ENCODE results near the gene NSMCE1.

Gene NSMCE1

GRCh38 chr16:27195941-27196595, 72.5 kb downstream of the NSMCE1 start:
- Histone ChIP-seq H3K27me3 (ENCODE audit: control insufficient read depth, insufficient read depth, low read length, poor library complexity, severe bottlenecking) (no peaks in the 10 kb centered on the region), H3K4me3 (ENCODE audit: insufficient read depth, low read depth, low read length) (no peak overlapping the region), H3K27ac (ENCODE audit: insufficient read depth, low read depth, low read length, poor library complexity, severe bottlenecking) (no peak overlapping the region), H3K36me3 (ENCODE audit: control insufficient read depth, insufficient read depth, low read length) (no peaks in the 10 kb centered on the region), H3K4me1 (ENCODE audit: control insufficient read depth, insufficient read depth, low read length) (no peaks in the 10 kb centered on the region), H3K9me3 (ENCODE audit: control insufficient read depth, low read length) (no peaks in the 10 kb centered on the region)
- 86 to 94% methylated on average over 9 of the region's 9 CpGs for WGBS, 2 experiments

GRCh38 chr16:27195076-27195741, 73.4 kb downstream of the NSMCE1 start:
- 89 to 91% methylated on average over 6 of the region's 6 CpGs for WGBS, 2 experiments
- Histone ChIP-seq H3K27ac (ENCODE audit: insufficient read depth, low read depth, low read length, poor library complexity, severe bottlenecking) (no peak overlapping the region), H3K4me1 (ENCODE audit: control insufficient read depth, insufficient read depth, low read length) (no peaks in the 10 kb centered on the region), H3K36me3 (ENCODE audit: control insufficient read depth, insufficient read depth, low read length) (no peaks in the 10 kb centered on the region), H3K4me3 (ENCODE audit: insufficient read depth, low read depth, low read length) (no peak overlapping the region), H3K9me3 (ENCODE audit: control insufficient read depth, low read length) (no peaks in the 10 kb centered on the region), H3K27me3 (ENCODE audit: control insufficient read depth, insufficient read depth, low read length, poor library complexity, severe bottlenecking) (no peaks in the 10 kb centered on the region)

- no peaks in the 10 kb centered on the region for H3K27me3 ChIP-seq (ENCODE audit: control insufficient read depth, insufficient read depth, low read length, poor library complexity, severe bottlenecking)
- no peaks in the 10 kb centered on the region for H3K36me3 ChIP-seq (ENCODE audit: control insufficient read depth, insufficient read depth, low read length)
- no peak overlapping the region for H3K4me3 ChIP-seq (ENCODE audit: insufficient read depth, low read depth, low read length)
- no peaks in the 10 kb centered on the region for H3K4me1 ChIP-seq (ENCODE audit: control insufficient read depth, insufficient read depth, low read length)
- no peak overlapping the region for H3K27ac ChIP-seq (ENCODE audit: insufficient read depth, low read depth, low read length, poor library complexity, severe bottlenecking)
- WGBS, 2 experiments: 86 to 87% methylated on average over 6 of the region's 6 CpGs
- no peaks in the 10 kb centered on the region for H3K9me3 ChIP-seq (ENCODE audit: control insufficient read depth, low read length)
These were observed 75.1 kb downstream of the NSMCE1 start for GRCh38 chr16:27193300-27193990.

GRCh38 chr16:27191352-27191924, 77.1 kb downstream of the NSMCE1 start:
- Histone ChIP-seq H3K4me1 (ENCODE audit: control insufficient read depth, insufficient read depth, low read length) (no peaks in the 10 kb centered on the region), H3K36me3 (ENCODE audit: control insufficient read depth, insufficient read depth, low read length) (no peaks in the 10 kb centered on the region), H3K9me3 (ENCODE audit: control insufficient read depth, low read length) (no peaks in the 10 kb centered on the region), H3K4me3 (ENCODE audit: insufficient read depth, low read depth, low read length) (no peak overlapping the region), H3K27ac (ENCODE audit: insufficient read depth, low read depth, low read length, poor library complexity, severe bottlenecking) (no peak overlapping the region), H3K27me3 (ENCODE audit: control insufficient read depth, insufficient read depth, low read length, poor library complexity, severe bottlenecking) (no peaks in the 10 kb centered on the region)
- 90% methylated on average over 7 of the region's 7 CpGs for WGBS, 2 experiments

- Histone ChIP-seq H3K4me3 (ENCODE audit: insufficient read depth, low read depth, low read length) (no peak overlapping the region), H3K9me3 (ENCODE audit: control insufficient read depth, low read length) (no peaks in the 10 kb centered on the region), H3K27ac (ENCODE audit: insufficient read depth, low read depth, low read length, poor library complexity, severe bottlenecking) (no peak overlapping the region), H3K27me3 (ENCODE audit: control insufficient read depth, insufficient read depth, low read length, poor library complexity, severe bottlenecking) (no peaks in the 10 kb centered on the region), H3K36me3 (ENCODE audit: control insufficient read depth, insufficient read depth, low read length) (no peaks in the 10 kb centered on the region), H3K4me1 (ENCODE audit: control insufficient read depth, insufficient read depth, low read length) (no peaks in the 10 kb centered on the region)
- WGBS, 2 experiments: 95 to 96% methylated on average over 12 of the region's 12 CpGs
These were observed 78.2 kb downstream of the NSMCE1 start for GRCh38 chr16:27190316-27190871.

GRCh38 chr16:27189335-27189972, 79.1 kb downstream of the NSMCE1 start:
- no peaks in the 10 kb centered on the region for H3K4me1 ChIP-seq (ENCODE audit: control insufficient read depth, insufficient read depth, low read length)
- H3K9me3 ChIP-seq (ENCODE audit: control insufficient read depth, low read length): no peaks in the 10 kb centered on the region
- no peaks in the 10 kb centered on the region for H3K36me3 ChIP-seq (ENCODE audit: control insufficient read depth, insufficient read depth, low read length)
- WGBS, 2 experiments: 73 to 78% methylated on average over 13 of the region's 13 CpGs
- H3K27ac ChIP-seq (ENCODE audit: insufficient read depth, low read depth, low read length, poor library complexity, severe bottlenecking): no peak overlapping the region
- H3K27me3 ChIP-seq (ENCODE audit: control insufficient read depth, insufficient read depth, low read length, poor library complexity, severe bottlenecking): no peaks in the 10 kb centered on the region
- H3K4me3 ChIP-seq (ENCODE audit: insufficient read depth, low read depth, low read length): no peak overlapping the region

GRCh38 chr16:27188633-27189032, 79.9 kb downstream of the NSMCE1 start:
- no peaks in the 10 kb centered on the region for H3K4me1 ChIP-seq (ENCODE audit: control insufficient read depth, insufficient read depth, low read length)
- H3K4me3 ChIP-seq (ENCODE audit: insufficient read depth, low read depth, low read length): no peak overlapping the region
- no peaks in the 10 kb centered on the region for H3K9me3 ChIP-seq (ENCODE audit: control insufficient read depth, low read length)
- no peaks in the 10 kb centered on the region for H3K27me3 ChIP-seq (ENCODE audit: control insufficient read depth, insufficient read depth, low read length, poor library complexity, severe bottlenecking)
- no peak overlapping the region for H3K27ac ChIP-seq (ENCODE audit: insufficient read depth, low read depth, low read length, poor library complexity, severe bottlenecking)
- H3K36me3 ChIP-seq (ENCODE audit: control insufficient read depth, insufficient read depth, low read length): no peaks in the 10 kb centered on the region
- WGBS, 2 experiments: 86 to 92% methylated on average over 1 to 2 of the region's 2 CpGs

- H3K36me3 ChIP-seq (ENCODE audit: control insufficient read depth, insufficient read depth, low read length): no peaks in the 10 kb centered on the region
- 100% methylated on average over 1 of the region's 1 CpG; no CpG with 5 or more reads in 1 of the 2 experiments for WGBS, 2 experiments
- H3K27me3 ChIP-seq (ENCODE audit: control insufficient read depth, insufficient read depth, low read length, poor library complexity, severe bottlenecking): no peaks in the 10 kb centered on the region
- no peak overlapping the region for H3K4me3 ChIP-seq (ENCODE audit: insufficient read depth, low read depth, low read length)
- H3K9me3 ChIP-seq (ENCODE audit: control insufficient read depth, low read length): no peaks in the 10 kb centered on the region
- no peak overlapping the region for H3K27ac ChIP-seq (ENCODE audit: insufficient read depth, low read depth, low read length, poor library complexity, severe bottlenecking)
- no peaks in the 10 kb centered on the region for H3K4me1 ChIP-seq (ENCODE audit: control insufficient read depth, insufficient read depth, low read length)
These were observed 82.8 kb downstream of the NSMCE1 start for GRCh38 chr16:27185776-27186130.

GRCh38 chr16:27182906-27183405, 85.6 kb downstream of the NSMCE1 start:
- Histone ChIP-seq H3K27ac (ENCODE audit: insufficient read depth, low read depth, low read length, poor library complexity, severe bottlenecking) (no peak overlapping the region), H3K4me1 (ENCODE audit: control insufficient read depth, insufficient read depth, low read length) (no peaks in the 10 kb centered on the region), H3K9me3 (ENCODE audit: control insufficient read depth, low read length) (no peaks in the 10 kb centered on the region), H3K4me3 (ENCODE audit: insufficient read depth, low read depth, low read length) (no peak overlapping the region), H3K36me3 (ENCODE audit: control insufficient read depth, insufficient read depth, low read length) (no peaks in the 10 kb centered on the region), H3K27me3 (ENCODE audit: control insufficient read depth, insufficient read depth, low read length, poor library complexity, severe bottlenecking) (no peaks in the 10 kb centered on the region)
- WGBS, 2 experiments: 92 to 95% methylated on average over 7 of the region's 7 CpGs
